Colon (tissue), 2 donors: ENCODE results near the gene IFITM1.
"Not testable (repeated sequence)": the region's sequence is repeated elsewhere in the genome, so short reads cannot be mapped to it uniquely, and the experiment has no call there.

ENCODE experiments used
- FAIRE-seq: peaks from 2 replicates; lab custom pipeline; 2012; peaks lifted over from hg19 to GRCh38; lab: Jason Lieb, UNC
- donor health status: control.
- donor health status: control.

The IFITM1 gene

DNA sequence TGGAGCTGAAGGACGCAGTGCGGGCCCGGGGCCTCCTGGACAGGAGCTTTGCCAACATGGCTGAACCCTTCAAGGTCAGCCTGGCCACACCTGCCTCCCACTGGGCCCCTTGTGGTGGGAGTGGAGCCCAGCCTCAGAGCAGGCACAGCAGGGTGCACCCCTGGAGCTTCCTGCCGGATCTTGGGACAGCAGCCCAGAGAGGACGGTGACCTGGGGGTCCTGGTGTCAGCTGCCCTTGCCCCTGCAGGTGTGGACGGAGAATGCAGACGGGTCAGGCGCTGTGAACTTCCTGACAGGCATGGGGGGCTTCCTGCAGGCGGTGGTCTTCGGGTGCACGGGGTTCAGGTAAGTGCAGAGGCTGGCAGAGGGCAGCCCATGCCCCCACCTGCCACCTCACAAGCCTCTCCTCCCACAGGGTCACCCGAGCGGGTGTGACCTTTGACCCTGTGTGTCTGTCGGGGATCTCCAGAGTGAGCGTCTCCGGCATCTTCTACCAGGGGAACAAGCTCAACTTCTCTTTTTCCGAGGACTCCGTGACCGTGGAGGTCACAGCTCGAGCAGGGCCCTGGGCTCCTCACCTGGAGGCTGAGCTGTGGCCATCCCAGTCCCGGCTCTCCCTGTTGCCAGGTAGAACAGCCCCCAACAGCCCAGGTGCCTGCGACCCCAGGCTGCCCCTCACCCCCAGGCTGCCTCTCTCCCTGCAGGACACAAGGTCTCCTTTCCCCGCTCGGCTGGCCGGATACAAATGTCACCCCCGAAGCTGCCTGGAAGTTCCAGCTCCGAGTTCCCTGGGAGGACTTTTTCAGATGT is 19.8 kb upstream of the IFITM1 start:
- no peak for FAIRE-seq

GRCh38 chr11:294780-295179 is 19.1 kb upstream of the IFITM1 start:
- FAIRE-seq, result no peak

GRCh38 chr11:295351-296170 is 18.3 kb upstream of the IFITM1 start:
- FAIRE-seq, result no peak

DNA sequence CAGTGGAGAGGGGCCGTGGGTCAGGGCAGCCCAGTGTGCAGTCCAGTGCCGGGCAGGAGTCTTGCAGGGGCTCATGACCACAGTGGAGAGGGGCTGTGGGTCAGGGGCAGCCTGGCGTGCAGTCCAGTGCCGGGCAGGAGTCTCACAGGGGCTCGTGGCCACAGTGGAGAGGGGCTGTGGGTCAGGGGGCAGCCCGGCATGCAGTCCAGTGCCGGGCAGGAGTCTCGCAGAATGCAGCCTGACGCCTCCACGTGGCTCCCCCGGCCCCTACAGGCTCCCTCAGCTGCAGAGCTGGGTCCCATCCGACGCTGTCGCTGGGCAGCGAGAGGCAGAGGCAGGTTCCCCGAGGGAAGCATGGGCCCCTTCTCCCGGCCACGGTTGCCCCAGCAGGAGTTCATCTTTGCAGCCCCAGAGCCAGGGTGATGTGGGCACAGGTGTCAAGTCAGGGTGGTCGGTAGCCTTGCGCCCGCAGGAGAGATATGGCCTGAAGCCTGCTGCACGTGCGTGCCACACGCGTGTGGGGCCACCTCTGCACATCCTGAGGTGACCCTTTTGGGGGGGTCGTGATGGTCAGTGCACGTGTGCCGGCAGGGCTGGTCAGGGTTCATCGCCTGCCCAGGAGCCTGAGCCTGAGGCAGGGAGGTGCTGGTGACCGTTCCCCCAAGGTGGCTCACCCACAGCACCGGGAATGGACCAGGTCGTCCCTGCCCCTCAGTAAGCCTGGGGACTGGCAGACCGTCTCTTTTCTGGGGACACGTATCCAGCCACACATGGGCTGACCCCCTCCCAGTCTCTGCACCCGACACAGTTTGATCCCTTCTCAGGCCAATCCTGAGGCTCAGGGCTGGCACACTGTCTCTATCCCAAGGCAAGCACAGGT is 17.4 kb upstream of the IFITM1 start:
- no peak for FAIRE-seq

GRCh38 chr11:297051-297585 is 16.7 kb upstream of the IFITM1 start:
- FAIRE-seq, result no peak

DNA sequence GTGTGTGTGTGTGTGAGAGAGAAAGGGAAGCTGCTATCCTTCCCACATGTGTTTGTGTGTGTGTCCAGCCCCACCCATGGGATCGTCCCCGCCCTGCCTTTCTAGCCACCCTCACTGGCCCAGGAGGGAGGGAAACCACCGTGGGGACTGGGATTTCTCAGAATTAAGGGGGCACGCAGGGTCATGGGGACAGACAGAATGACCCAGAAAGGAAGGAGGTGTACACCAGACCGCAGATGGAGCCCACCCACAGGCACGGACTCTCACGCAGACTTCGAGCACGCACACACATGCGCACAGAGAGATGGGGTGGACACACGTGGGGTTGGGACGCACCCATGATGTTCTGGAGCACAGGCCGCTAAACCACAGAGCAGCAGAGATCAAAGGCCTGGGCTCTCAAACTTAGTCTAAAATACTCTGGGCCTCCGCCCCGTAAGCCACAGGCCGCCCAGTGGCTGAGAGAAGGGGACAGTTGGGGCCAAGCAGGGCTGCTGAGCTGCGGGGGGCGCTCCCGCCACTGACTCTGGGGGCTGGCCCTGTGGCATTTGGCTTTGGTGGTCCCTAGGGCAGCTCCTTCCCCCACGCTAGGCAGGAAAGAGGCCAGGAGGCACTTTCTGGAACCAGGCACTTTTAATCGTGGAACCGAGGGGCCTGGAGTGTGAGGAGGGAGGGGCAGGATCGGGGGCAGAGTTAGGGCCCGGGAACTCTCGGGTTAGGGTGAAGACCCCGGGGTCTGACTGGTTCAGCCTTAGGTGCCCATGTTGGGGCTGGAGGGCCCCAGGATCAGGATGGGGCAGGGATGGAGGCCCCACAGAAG is 16.0 kb upstream of the IFITM1 start:
- FAIRE-seq, result no peak

DNA sequence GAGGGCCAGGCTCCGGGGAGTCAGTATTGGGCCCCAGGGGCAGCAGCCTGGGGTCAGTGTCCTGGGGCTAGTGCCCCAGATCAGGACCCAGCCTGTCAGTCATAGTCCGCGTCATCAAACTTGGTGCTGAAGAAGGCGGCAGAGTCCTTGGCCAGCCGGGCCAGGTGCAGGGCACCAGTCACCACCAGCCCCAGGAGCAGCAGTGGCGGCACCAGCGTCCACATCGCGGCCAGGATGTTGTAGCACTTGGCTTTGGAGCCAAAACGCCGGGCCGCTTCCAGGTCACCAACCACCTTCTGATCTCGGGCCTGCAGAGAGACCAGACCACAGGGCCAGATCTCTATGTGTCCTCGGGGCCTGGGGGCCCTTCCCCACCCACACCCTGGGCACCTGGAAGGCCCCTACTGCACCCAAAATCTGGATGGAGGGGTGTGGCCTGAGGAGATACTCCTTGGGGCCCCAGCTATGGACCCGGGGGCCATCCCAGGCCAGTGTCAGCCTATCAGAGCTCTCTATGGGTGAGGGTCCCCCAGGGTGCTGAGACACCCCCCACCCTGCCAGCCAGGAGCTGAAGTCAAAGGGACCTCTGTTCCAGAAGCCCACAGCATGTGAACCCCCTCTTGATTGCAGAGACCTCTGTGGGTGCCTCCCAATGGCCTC is 15.3 kb upstream of the IFITM1 start:
- FAIRE-seq, result no peak

DNA sequence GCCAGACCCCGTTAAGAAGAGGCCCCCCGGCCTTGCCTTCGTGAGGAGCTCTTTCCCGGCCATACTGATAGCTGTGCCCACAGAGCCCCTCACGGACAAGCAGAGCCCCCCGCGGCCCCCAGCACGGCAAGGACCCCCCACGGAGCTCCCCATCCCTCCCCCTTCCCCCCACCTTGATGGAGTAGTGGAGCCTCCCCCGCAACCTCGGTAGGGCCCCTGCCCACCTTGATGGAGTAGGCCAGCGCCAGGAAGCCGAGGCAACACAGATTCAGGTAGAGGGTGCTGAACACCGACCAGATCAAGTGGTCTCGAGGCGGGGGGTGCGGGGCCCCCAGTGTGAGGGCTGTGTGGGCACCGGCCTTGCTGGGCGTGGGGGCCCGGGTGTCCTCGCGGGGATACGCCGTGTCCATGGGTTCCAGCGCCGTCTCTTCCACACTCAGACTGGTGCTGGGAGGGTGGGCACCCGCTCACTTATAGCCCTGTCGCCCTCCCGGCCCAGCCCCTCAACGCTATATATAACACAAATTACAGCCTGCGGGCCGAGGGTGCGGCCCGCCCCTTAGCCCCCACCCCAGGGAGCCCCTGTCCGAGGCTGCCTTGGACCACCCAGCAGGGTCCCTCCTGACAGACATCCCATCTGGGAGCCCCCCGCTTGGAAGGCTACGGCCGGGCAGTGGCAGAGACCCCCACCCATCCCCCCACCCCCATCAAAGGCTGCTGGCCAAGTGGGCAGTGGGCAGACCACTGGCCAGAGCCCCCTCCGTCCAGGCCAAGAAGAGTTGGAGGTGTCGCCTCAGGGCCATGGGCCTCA is 14.6 kb upstream of the IFITM1 start, which contains the start of gene IFITM5:
IFITM5 (minus strand) TSS at position 446 of the 811 bp plus-strand sequence; CDS start at position 410, 36 bp downstream.
- no peak for FAIRE-seq

- no peak for FAIRE-seq
Observed at GRCh38 chr11:299951-300735, 13.7 kb upstream of the IFITM1 start.

- no peak for FAIRE-seq
Observed at GRCh38 chr11:303363-303762, 10.5 kb upstream of the IFITM1 start.

- no peak for FAIRE-seq
Observed at GRCh38 chr11:304061-304506, 9.8 kb upstream of the IFITM1 start.

GRCh38 chr11:304915-305843 is 8.7 kb upstream of the IFITM1 start:
- no peak for FAIRE-seq

DNA sequence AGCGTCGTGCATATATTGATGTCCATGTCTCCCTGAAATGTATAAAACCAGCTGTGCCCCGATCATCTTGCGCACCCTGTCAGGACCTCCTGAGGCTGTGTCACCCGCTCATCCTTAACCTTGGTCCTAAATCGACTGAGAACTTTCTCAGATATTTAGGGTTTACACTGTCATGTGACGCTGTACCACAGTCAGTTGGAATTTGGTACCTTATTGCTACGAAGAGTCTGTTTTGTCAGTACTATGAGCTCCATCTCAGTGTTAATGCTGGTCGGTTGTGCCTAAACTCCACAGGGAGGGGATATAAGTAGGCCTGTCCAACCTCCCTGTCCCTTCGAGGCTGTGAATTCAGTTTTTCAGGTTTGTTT is 8.0 kb upstream of the IFITM1 start:
- no peak for FAIRE-seq

- no peak for FAIRE-seq
Observed at GRCh38 chr11:306645-307371, 7.0 kb upstream of the IFITM1 start.

- FAIRE-seq, result not testable (repeated sequence)
Observed at GRCh38 chr11:307766-308708, 5.8 kb upstream of the IFITM1 start, which contains the start of gene IFITM2. IFITM2 (plus strand) TSS chr11:307816; CDS start chr11:308193, 377 bp downstream.
